H9 (cell line): ENCODE measurements around the gene LRRC52. TPM values are rescaled to one million over a fixed set of nuclear protein-coding genes. Genes with fewer than 3 reads are reported as not detected.

Source experiments
- DNase-seq: peaks from one replicate; pipeline ENCODE4 v3.0.0-alpha.2; 2017
- H2AFZ ChIP-seq: one replicate; pipeline ENCODE4 v1.6.1; 2013; ENCODE audit warnings: mild to moderate bottlenecking, low read length, control low read depth, moderate library complexity
- H2AK5ac ChIP-seq: 2 replicates; pipeline ENCODE4 v1.6.1; 2013; ENCODE audit warnings: low read length, control low read depth, mixed read lengths; ENCODE audit not compliant: insufficient read length
- H2BK120ac ChIP-seq: one replicate; pipeline ENCODE4 v1.6.1; 2013; ENCODE audit warnings: low read depth, mild to moderate bottlenecking, low read length, control low read depth, inconsistent platforms; ENCODE audit not compliant: poor library complexity, severe bottlenecking
- H2BK12ac ChIP-seq: 2 replicates; pipeline ENCODE4 v1.6.1; 2013; ENCODE audit warnings: low read length, control low read depth, mixed read lengths, low read depth; ENCODE audit not compliant: insufficient read length
- H2BK15ac ChIP-seq: 2 replicates; pipeline ENCODE4 v1.6.1; 2013; ENCODE audit warnings: low read depth, low read length, control low read depth
- H2BK20ac ChIP-seq: one replicate; pipeline ENCODE4 v1.6.1; 2013; ENCODE audit warnings: low read depth, mild to moderate bottlenecking, low read length, control low read depth, inconsistent platforms; ENCODE audit not compliant: poor library complexity, severe bottlenecking
- H2BK5ac ChIP-seq: 2 replicates; pipeline ENCODE4 v1.6.1; 2013; ENCODE audit warnings: low read length, control low read depth, mixed read lengths; ENCODE audit not compliant: insufficient read length
- H3K14ac ChIP-seq: 2 replicates; pipeline ENCODE4 v1.6.1; 2013; ENCODE audit warnings: low read length, control low read depth; ENCODE audit not compliant: insufficient read depth
- H3K18ac ChIP-seq: 2 replicates; pipeline ENCODE4 v1.6.1; 2013; ENCODE audit warnings: low read depth, mild to moderate bottlenecking, mixed read lengths, low read length, control low read depth; ENCODE audit not compliant: insufficient read length
- H3K23ac ChIP-seq: 2 replicates; pipeline ENCODE4 v1.6.1; 2013; ENCODE audit warnings: low read length, control low read depth, mixed read lengths, low read depth; ENCODE audit not compliant: insufficient read length
- H3K23me2 ChIP-seq: 2 replicates; pipeline ENCODE4 v1.6.1; 2013; ENCODE audit warnings: low read depth, mild to moderate bottlenecking, mixed read lengths, low read length, control low read depth; ENCODE audit not compliant: insufficient read length, poor library complexity, severe bottlenecking
- H3K27ac ChIP-seq: 2 replicates; pipeline ENCODE4 v1.5.1; 2013; ENCODE audit warnings: low read length, control low read depth, mixed read lengths, low read depth; ENCODE audit not compliant: insufficient read length
- H3K27me3 ChIP-seq: 2 replicates; pipeline ENCODE4 v1.6.1; 2013; ENCODE audit warnings: low read length, control low read depth, inconsistent platforms; ENCODE audit not compliant: insufficient read depth
- H3K4ac ChIP-seq: 2 replicates; pipeline ENCODE4 v1.6.1; 2013; ENCODE audit warnings: low read depth, mild to moderate bottlenecking, control low read depth, inconsistent platforms, low read length, moderate library complexity
- H3K4me1 ChIP-seq: 2 replicates; pipeline ENCODE4 v1.6.1; 2013; ENCODE audit warnings: low read length, control low read depth, inconsistent platforms; ENCODE audit not compliant: insufficient read depth
- H3K4me2 ChIP-seq: 2 replicates; pipeline ENCODE4 v1.6.1; 2013; ENCODE audit warnings: low read length, control low read depth, mixed read lengths; ENCODE audit not compliant: insufficient read length, insufficient read depth
- H3K56ac ChIP-seq: 2 replicates; pipeline ENCODE4 v1.6.1; 2013; ENCODE audit warnings: low read depth, mild to moderate bottlenecking, mixed read lengths, low read length, control low read depth; ENCODE audit not compliant: insufficient read length
- H3K79me1 ChIP-seq: 2 replicates; pipeline ENCODE4 v1.6.1; 2013; ENCODE audit warnings: low read depth, mild to moderate bottlenecking, moderate library complexity, low read length, control low read depth, inconsistent platforms; ENCODE audit not compliant: insufficient read depth, poor library complexity, severe bottlenecking
- H3K79me2 ChIP-seq: 2 replicates; pipeline ENCODE4 v1.6.1; 2013; ENCODE audit warnings: low read length, control low read depth, inconsistent platforms; ENCODE audit not compliant: insufficient read depth
- H3K9ac ChIP-seq: 2 replicates; pipeline ENCODE4 v1.6.1; 2013; ENCODE audit warnings: low read length, control low read depth, mixed read lengths; ENCODE audit not compliant: insufficient read length; ENCODE audit errors: extremely low read depth
- H3K9me3 ChIP-seq: one replicate; pipeline ENCODE4 v1.6.1; 2013; ENCODE audit warnings: low read depth, low read length, inconsistent platforms; ENCODE audit not compliant: control insufficient read depth
- H3T11ph ChIP-seq: one replicate; pipeline ENCODE4 v1.6.1; 2013; ENCODE audit warnings: mild to moderate bottlenecking, low read length, control low read depth, inconsistent platforms
- H4K20me1 ChIP-seq: one replicate; pipeline ENCODE4 v1.6.1; 2013; ENCODE audit not compliant: control insufficient read depth, insufficient read length, insufficient read depth
- H4K5ac ChIP-seq: 2 replicates; pipeline ENCODE4 v1.6.1; 2013; ENCODE audit warnings: low read depth, mild to moderate bottlenecking, mixed read lengths, low read length, control low read depth; ENCODE audit not compliant: insufficient read length
- H4K8ac ChIP-seq: replicated peaks from 2 replicates; pipeline ENCODE4 v1.6.1; 2013; ENCODE audit warnings: low read length, control low read depth, mixed read lengths, low read depth; ENCODE audit not compliant: insufficient read length
- H4K91ac ChIP-seq: 2 replicates; pipeline ENCODE4 v1.6.1; 2013; ENCODE audit warnings: low read depth, mild to moderate bottlenecking, moderate library complexity, mixed read lengths, low read length, control low read depth; ENCODE audit not compliant: insufficient read length
- H3K27ac Mint-ChIP-seq, 3 experiments: 2 replicates in 2 of 3; 3 replicates in 1 of 3; pipeline ENCODE4 v1.8.0; 2020 to 2021; ENCODE audit warnings: mixed read lengths in 3 of 3, mild to moderate bottlenecking in 1 of 3, moderate library complexity in 1 of 3
- H3K27me3 Mint-ChIP-seq: 2 replicates; pipeline ENCODE4 v1.8.0; 2021; ENCODE audit warnings: low read depth, mild to moderate bottlenecking, moderate library complexity, mixed read lengths
- H3K36me3 Mint-ChIP-seq, 3 experiments: 2 replicates in 2 of 3; 3 replicates in 1 of 3; pipeline ENCODE4 v1.8.0; 2020 to 2021; ENCODE audit warnings: low read depth in 3 of 3, mixed read lengths in 3 of 3; ENCODE audit not compliant: insufficient read depth in 1 of 3
- H3K4me1 Mint-ChIP-seq, 2 experiments: 2 replicates each; pipeline ENCODE4 v1.8.0; 2020; ENCODE audit warnings: mixed read lengths in 2 of 2
- H3K4me3 Mint-ChIP-seq, 2 experiments: 2 replicates in 1 of 2; 3 replicates in 1 of 2; pipeline ENCODE4 v1.8.0; 2020 to 2021; ENCODE audit warnings: mild to moderate bottlenecking in 2 of 2, mixed read lengths in 2 of 2, moderate library complexity in 1 of 2
- H3K9me3 Mint-ChIP-seq, 2 experiments: 2 replicates in 1 of 2; 3 replicates in 1 of 2; pipeline ENCODE4 v1.8.0; 2020; ENCODE audit warnings: mild to moderate bottlenecking in 2 of 2, mixed read lengths in 2 of 2, moderate library complexity in 1 of 2
- WGBS: extraction: QIAGEN DNeasy Blood & Tissue Kit; methylation state at CpG from one replicate; pipeline ENCODE4 v1.1.7; 2013; ENCODE audit warnings: missing lambda C conversion rate, low lambda C conversion rate, mixed read lengths; ENCODE audit not compliant: insufficient read length; ENCODE audit errors: extremely low coverage; 5-methylcytosine and 5-hydroxymethylcytosine counted together
- total RNA-seq: library from RNA; stranded (reverse); gene quantifications from 2 replicates; pipeline ENCODE4 v1.2.1, GENCODE V29; 2021
- TF ChIP-seq, protein P1 (sequence below): fragments of 200-600 bp; sonication (generic); conservative IDR thresholded peaks from 3 replicates; pipeline ENCODE4 v1.8.0; 2021; ENCODE audit warnings: antibody characterized with exemption, mild to moderate bottlenecking

LRRC52 gene
- total RNA-seq, 1 experiment from 2014 or later: not detected

- Histone ChIP-seq H3K56ac (no peak overlapping the region), H3K23ac (no peak overlapping the region), H3K18ac (no peak overlapping the region), H2BK20ac (no peak overlapping the region), H2BK5ac (no peak overlapping the region), H4K5ac (no peak overlapping the region), H3T11ph (no peak overlapping the region), H3K9me3 (no peaks in the 10 kb centered on the region), H2AK5ac (no peak overlapping the region), H3K4ac (no peak overlapping the region), H3K27me3 (no peaks in the 10 kb centered on the region; the same call in 1 of the 2 replicates), H3K14ac (no peak overlapping the region), H3K79me2 (no peaks in the 10 kb centered on the region), H3K79me1 (no peaks in the 10 kb centered on the region), H3K23me2 (no peaks in the 10 kb centered on the region), H3K4me1 (0 out of 2 replicates have a peak, but pooled peaks cover 2% of the 10 kb centered on the region), H3K9ac (no peak overlapping the region), H3K4me2 (no peak overlapping the region), H2AFZ (no peak overlapping the region), H3K27ac (no peak overlapping the region), H2BK120ac (no peak overlapping the region), H4K20me1 (no peaks in the 10 kb centered on the region), H4K8ac (no peak overlapping the region), H2BK15ac (no peak overlapping the region), H2BK12ac (no peak overlapping the region), H4K91ac (no peak overlapping the region)
- H3K27me3 Mint-ChIP-seq: peaks cover 29% of the 10 kb centered on the region
- no peaks in the 10 kb centered on the region for H3K9me3 Mint-ChIP-seq
- H3K4me3 Mint-ChIP-seq: no peak overlapping the region
- WGBS: no CpG with 5 or more reads among the region's 1 CpG
- H3K27ac Mint-ChIP-seq: no peak overlapping the region; a peak in 1 of 7 replicates
- H3K4me1 Mint-ChIP-seq: peaks cover 20 to 22% of the 10 kb centered on the region in 2 experiments
- DNase-seq: no peak
- TF ChIP-seq, protein P1, sequence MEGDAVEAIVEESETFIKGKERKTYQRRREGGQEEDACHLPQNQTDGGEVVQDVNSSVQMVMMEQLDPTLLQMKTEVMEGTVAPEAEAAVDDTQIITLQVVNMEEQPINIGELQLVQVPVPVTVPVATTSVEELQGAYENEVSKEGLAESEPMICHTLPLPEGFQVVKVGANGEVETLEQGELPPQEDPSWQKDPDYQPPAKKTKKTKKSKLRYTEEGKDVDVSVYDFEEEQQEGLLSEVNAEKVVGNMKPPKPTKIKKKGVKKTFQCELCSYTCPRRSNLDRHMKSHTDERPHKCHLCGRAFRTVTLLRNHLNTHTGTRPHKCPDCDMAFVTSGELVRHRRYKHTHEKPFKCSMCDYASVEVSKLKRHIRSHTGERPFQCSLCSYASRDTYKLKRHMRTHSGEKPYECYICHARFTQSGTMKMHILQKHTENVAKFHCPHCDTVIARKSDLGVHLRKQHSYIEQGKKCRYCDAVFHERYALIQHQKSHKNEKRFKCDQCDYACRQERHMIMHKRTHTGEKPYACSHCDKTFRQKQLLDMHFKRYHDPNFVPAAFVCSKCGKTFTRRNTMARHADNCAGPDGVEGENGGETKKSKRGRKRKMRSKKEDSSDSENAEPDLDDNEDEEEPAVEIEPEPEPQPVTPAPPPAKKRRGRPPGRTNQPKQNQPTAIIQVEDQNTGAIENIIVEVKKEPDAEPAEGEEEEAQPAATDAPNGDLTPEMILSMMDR: no peak
- no peaks in the 10 kb centered on the region for H3K36me3 Mint-ChIP-seq
These were observed 1.2 kb upstream of the LRRC52 start for GRCh38 chr1:165542647-165543046.
